NCI-H460 (cell line): ENCODE results near the gene SENP8. TPM values are rescaled to one million over a fixed set of nuclear protein-coding genes. Genes with fewer than 3 reads are reported as not detected.
"Not testable (repeated sequence)": the region's sequence is repeated elsewhere in the genome, so short reads cannot be mapped to it uniquely, and the experiment has no call there.

Experiments
- DNase-seq: peaks from one replicate; pipeline ENCODE4 v3.0.0-alpha.2; 2016; ENCODE audit warnings: low read depth; ENCODE audit errors: extremely low read depth
- polyA plus RNA-seq: library from polyadenylated mRNA; depleted of rRNA; stranded (reverse); fragments of >200 nt; gene quantifications from 2 replicates; pipeline ENCODE4 v1.2.3, GENCODE V29; 2014; cell fraction: nucleus; rRNA removed
- total RNA-seq: library from RNA; depleted of rRNA; stranded (reverse); fragments of >200 nt; shearing (Covaris generic); gene quantifications from 2 replicates; pipeline ENCODE4 v1.2.3, GENCODE V29; 2014; rRNA removed

SENP8 gene
- total RNA-seq = 2.8 and 3.1 TPM in 2 replicates
- polyA plus RNA-seq = 0.70 and 2.3 TPM in 2 replicates

DNA sequence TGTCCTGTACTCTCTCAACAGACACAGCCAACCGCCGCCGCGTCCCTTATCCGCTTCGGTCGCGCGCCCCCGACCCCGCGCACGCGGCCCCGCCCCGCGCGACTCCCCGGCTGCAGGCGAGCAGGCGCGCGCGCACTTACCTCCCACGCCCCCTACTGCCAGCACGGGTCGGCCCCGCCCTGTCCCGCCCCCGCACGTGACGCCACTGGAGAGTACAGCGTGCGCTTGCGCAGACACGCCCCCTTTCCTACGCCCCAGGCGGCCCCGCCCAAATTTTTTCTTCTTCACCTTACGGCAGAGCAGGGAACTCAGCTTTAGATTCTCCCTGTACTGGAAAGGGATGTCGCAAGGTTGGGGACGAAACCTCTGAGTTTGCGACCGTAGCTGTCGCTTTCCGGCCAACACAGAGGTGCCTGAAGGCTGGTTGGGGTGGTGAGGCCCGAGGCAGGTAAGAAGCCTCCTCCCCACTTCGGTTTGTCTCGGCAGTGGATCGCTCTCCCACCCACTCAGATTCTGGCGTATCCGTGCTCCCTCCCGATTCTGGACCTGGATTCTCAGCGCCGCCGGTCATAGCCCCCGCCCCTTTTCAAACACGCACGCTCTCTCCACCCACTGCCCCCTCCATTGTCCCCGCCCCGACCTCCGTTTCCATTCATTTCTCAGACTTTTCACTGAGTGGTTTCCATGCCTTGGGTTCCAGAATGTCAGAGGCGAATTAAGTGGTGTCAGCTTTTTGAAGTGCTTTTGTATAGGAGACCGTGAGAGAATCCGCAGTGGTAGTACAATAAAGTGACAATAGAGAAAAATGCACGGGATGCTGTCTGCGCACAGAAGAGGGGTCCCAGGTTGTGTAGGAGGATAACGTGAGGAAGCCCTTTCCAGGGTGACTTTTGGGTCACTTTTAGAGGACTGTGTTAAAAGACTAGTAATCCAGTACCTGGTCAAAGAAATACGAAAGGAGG, at the start of gene SENP8, which contains the start of gene MYO9A:
Gene SENP8 (plus strand): TSS at position 387 of the 962 bp plus-strand sequence. CDS start 21,221 bp downstream, outside the sequence.
Gene MYO9A (minus strand): TSS at position 134 of the 962 bp plus-strand sequence. CDS start 71,587 bp downstream, outside the sequence.
- peak; percentile 96 for DNase-seq

DNA sequence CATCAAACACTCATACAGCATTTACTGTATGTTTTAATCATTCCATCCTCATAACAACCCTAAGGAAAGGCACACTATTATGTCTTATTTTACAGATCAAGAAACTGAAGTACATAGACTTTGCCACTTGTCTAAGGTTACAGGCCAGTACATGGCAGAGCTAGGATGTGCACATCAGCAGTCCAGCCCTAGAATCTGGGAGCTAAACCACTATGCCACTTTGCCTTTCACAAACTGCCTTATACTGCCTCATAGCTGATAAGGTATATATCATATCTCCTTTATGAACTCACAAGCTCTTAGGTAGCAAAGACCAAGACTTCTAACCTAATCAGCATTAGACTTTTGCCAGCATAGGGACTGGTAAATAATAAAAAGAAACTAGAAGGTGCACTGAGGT, 49.3 kb upstream of the SENP8 start:
- no peak for DNase-seq

DNA sequence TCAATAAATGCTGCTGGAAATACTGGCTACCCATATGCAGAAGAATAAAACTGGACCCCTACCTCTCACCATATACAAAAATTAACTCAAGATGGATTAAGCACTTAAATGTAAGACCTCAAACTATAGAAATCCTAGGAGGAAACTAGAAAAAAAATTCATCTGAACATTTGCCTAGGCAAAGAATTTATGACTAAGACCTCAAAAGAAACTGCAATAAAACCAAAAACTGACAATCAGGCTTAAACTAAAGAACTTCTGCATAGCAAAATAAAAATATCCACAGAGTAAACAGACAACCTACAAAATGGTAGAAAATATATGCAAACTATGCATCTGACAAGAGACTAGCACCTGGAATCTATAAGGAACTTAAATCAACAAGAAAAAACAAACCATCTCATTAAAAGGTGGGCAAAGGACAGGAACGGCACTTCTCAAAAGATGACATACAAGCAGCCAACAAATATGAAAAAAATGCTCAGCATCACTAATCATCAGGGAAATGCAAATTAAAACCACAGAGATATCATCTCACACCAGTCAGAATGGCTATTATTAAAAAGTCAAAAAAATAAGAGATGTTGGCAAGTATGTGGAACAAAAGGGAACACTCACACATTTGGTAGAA, 47.3 kb upstream of the SENP8 start:
- no peak for DNase-seq

DNA sequence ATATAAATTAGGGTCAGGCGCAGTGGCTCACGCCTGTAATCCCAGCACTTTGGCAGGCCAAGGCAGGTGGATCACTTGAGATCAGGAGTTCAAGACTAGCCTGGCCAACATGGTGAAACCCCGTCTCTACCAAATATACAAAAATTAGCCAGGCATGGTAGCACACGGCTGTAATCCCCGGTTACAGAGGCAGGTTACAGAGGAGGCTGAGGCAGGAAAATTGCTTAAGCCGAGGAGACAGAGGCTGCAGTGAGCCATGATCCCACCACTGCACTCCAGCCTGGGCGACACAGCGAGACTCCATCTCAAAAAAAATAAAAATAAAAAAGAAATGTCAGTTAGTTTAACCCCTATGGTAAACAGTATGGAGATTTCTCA, 46.8 kb upstream of the SENP8 start:
- not testable (repeated sequence) for DNase-seq

DNA sequence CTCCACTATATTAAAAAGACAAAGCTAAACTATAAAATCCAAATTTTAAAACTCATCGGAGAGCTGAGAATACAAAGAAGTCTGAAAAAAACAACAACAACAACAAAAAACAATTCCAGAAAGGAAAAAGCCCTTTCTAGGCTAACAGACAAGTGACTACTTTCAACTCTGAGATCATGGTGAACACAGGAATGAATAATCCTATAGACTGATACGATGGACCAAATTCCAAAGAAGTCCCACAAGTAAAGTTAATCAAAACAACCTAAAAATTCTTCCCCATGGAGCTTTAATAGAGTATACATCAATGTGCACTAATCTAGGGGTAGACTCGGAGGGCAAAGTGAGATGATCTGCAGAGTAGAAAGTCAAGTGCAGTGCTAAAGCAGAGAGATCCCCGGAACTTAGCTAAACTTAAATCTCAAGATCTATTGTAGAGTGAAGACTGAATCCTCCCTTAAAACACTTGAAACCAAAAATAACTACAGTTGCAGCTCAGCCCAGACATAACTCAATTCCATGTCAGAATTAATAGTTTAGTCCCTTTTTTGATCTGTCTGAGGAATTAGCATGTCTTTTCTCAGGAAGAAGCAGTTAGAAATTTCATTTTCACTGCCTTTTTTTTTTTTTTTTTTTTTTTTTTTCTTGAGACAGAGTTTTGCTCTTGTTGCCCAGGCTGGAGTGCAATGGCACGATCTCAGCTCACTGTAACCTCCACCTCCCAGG, 43.7 kb upstream of the SENP8 start:
- DNase-seq = no peak

DNA sequence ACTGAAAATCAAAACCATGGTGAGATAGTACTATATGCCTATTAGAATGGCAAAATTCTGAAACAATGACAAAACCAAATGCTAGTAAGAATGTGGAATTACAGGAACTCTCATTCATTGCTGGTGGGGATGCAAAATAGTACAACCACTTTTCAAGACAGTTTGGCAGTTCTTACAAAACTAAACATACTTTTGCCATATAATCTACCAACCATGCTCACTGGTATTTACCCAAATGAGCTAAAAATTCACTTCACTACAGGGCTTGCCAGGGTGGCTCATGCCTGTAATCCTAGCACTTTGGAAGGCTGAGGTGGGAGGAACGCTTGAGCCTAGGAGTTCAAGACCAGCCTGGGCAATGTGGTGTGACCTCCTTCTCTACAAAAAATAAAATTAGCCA, 40.3 kb upstream of the SENP8 start:
- no peak for DNase-seq

DNA sequence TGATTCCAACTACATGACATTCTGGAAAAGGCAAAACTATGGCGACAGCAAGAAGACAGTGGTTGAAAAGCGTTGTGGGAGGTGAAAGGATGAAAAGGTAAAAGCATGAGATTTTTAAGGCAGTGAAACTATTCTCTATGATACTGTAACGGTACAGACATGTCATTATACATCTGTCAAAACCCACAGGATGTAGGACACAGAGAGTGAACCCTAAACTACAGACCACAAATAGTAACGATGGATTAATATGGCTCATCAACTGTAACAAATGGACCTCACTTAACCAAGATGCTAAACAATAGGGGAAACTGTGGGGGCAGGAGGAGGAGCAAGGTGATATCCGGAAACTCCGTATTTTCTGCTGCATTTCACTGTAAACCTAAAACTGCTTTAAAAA, 39.3 kb upstream of the SENP8 start:
- DNase-seq = no peak

DNA sequence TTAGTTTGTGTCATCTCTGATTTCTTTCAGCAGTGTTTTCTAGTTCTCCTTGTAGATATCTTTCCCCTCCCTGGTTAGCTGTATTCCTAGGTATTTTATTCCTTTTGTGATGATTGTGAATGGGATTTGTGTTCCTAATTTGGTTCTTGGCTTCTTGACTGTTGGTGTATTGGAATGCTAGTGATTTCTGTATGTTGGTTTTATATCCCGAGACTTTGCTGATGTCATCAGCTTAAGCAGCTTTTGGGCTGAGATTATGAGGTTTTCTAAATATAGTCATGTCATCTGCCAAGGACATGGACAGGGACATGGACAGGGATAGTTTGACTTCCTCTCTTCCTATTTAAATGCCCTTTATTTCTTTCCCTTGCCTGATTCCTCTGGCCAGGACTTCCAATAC, 36.0 kb upstream of the SENP8 start:
- no peak for DNase-seq

DNA sequence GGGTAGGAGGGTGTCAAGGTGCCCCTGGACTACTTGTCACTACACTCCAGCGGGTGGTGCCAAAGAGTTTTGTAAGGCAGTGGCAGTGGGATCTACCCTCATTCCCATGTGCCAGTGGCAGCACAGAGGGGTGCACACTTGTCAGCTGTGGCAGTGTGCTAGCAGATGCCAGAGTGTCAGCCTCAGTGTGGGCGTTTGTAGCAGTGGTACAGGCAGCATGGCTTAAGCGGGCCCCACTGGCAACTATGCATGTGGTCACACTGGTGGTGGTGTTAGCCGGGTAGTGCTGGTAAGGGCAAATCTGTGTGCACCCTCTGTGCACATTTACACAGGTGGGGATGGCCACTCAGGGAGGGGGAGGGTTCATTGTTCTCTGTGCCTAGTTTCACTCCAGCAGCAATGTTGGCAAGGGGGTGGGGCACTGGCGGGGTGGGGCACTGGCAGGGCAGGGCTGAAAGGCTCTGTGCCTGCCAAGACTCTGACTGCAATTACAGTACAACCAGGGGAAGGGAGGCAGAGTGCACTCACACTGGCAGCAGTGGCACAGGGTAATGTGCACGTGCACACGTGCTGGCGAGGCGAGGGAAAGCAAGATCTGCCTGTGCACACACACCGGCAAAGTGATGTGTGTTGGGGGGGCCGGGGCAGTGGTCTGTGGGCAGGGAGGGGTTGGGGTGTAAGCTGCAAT, 32.0 kb upstream of the SENP8 start:
- no peak for DNase-seq

DNA sequence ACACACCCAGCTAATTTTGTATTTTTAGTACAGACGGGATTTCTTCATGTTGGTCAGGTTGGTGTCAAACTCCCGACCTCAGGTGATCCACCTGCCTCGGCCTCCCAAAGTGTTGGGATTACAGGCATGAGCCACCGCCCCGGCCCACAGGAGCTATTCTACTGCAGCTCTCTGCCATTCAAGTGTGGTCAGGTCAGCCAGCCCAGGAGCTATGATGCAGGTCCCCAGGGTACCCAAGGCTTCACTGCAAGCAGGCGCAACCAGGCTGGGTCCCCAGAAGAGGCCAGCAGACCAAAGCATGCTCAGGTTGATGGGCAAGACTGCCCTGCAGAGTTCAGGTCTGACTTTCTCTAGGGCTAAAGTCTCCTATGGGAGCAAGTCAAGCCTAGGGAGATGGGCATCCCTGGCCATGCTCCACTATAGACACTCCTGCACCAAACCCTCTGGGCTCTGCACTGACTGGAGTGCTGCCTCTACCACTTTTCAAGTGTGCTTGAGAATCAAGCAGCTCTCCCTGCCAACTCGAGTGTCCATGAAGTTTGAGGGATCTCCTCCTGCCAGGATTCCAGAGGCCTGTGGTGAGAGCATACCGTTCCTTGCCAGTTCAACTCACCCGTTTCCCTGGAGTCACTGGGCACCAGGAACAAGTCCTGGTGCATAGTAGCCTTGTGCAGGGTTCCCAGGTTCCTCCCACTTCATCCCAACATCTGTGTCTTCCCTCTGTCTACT, 31.1 kb upstream of the SENP8 start:
- DNase-seq = no peak

DNA sequence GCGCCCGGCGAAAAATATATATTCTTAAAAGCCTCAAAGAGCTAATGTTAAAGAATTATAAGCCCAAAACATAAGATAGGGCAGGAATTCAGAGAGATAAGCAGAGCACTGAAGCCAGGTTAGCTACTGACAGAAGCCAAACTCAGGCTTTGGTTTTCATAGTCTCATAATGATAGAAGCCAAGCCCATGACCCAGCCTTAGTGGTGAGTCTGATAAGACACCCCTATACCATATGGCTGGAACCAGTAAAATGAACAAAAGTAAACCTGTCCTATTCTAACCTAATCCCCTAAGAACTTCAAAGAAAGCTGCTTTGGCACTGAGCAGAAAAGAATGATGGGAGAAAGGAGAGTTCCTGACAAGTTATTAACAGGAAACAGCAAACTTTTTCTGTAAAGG, 26.2 kb upstream of the SENP8 start:
- DNase-seq = no peak

DNA sequence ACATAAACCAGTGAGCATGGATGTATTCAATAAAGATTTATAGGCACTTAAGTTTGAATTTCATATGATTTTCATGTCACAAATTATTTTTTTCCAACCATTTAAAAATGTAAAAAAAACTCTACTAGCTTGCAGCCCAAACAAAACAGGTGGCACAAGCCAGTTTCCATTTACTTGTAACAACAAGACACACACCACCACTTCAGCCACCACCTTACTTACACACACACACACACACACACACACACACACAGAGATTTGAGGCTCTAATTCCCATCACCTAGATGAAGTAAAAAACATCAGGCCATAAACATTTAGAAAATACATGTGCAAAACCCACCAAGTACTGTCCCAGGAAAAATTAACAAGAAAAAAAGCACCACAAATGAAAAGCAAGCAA, 25.5 kb upstream of the SENP8 start:
- no peak for DNase-seq

DNA sequence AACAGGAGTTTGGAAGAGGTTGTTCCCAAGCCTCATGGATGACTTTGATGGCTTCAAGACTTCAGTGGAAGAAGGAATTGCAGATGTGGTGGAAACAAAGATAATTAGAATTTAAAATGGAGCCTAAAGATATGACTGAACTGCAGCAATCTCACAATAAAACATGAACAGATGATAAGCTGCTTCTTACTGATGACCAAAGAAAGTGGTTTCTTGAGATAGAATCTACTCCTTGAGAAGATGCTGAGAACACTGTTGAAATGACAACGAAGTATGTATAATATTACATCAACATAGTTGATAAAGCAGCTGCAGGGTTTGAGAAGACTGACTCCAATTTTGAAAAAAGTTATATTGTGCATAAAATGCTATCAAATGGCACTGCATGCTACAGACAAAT, 21.4 kb upstream of the SENP8 start:
- DNase-seq = no peak

DNA sequence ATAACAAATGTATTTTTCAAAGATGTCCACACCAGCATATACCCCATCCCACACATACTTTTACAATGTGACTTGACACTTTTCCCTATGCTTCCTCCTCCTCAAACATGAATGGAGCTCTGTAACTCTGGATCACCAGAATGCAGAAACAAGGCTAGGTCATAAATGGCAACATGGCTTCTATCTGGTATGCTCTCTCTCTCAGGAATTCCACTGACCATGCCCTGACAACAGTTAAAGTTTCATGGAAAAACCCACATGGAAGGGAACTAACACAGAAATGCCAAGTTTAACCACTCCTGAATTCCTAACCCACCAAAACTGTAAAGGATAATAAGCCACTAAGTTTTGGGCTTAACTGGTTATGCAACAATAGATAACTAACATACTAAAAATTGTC, 20.2 kb upstream of the SENP8 start:
- no peak for DNase-seq

DNA sequence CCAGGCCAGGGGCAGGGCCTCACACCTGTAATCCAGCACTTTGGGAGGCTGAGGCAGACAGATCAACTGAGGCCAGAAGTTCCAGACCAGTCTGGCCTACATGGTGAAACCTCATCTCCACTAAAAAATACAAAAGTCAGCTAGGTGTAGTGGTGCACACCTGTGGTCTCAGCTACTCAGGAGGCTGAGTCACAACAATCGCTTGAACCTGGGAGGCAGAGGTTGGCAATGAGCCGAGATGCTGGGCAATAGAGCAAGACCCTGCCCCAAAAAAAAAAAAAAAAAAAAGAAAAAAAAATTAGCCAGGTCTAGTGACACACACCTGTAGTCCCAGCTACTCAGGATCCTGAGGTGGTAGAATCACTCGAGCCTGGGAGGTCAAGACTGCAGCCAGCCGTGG, 19.0 kb upstream of the SENP8 start:
- DNase-seq = no peak

DNA sequence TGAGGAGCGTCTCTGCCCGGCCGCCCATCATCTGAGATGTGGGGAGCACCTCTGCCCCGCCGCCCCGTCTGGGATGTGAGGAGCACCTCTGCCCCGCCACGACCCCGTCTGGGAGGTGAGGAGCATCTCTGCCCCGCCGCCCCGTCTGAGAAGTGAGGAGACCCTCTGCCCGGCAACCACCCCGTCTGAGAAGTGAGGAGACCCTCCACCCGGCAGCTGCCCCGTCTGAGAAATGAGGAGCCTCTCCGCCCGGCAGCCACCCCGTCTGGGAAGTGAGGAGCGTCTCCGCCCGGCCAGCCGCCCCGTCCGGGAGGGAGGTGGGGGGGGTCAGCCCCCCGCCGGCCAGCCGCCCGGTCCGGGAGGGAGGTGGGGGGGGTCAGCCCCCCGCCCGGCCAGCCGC, 17.7 kb upstream of the SENP8 start:
- not testable (repeated sequence) for DNase-seq

DNA sequence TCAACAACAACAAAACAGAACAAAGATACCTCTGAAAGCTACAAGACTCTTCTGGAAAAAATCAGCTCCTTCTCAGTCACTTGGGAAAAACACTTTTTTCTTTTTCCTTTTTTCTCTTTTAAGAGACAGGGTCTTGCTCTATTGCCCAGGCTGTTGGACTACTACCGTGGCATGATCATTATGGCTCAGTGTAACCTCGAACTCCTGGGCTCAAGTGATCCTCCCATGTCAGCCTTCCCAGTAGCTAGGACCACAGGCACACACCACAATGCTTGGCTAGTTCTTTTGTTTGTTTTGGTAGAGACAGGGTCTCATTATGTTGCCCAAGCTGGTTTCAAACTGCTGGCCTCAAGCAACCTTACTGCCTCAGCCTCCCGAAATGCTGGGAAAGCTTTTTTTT, 13.1 kb upstream of the SENP8 start:
- DNase-seq = no peak

DNA sequence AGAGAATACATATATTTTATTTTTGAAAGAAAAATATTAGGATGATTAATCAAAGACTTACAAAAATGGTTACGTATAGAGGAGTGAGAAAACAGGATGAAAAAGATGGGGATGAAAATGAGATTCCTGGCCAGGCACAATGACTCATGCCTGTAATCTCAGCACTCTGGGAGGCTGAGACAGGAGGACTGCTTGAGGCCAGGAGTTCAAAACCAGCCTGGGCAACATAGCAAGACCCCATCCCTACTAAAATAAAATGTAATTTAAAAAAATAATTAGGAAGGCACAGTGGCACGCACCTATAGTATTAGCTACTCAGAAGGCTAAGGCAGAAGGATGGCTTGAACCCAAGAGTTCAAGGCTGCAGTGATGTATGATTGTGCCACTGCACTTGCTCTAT, 12.1 kb upstream of the SENP8 start:
- DNase-seq = no peak

DNA sequence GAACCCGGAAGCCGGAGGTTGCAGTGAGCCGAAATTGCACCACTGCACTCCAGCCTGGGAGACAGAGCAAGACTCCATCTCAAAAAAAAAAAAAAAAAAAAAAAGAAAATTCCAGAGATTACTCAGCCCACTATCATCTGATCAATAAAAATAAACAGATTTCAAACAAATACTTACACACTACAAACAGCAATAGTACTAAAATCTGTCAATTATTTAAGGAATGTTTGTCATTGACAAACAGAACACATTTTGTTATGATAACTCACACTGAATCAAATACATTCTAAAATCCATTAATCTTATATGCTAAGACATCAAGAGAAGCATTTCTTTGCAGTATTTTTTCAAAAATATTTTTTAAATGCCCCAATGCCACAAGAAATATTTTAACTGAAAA, 7.8 kb upstream of the SENP8 start:
- DNase-seq = no peak

DNA sequence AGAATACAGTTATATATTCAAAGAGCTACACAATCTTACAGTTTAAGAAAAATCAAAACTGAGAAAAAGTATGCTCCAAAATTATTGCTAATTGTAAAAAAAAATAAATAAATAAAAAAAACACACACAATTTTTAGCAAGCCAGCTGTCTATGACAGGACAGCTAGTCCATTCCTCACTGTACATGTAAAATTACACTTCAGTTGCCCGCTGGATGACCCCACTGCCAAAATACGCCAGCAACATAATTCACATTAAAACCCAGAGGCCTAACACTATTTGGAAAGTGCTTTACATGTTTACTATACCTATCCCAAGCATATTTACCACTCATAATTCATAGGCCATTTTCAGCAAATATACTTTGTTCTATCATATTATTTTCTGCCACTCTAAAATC, 6.1 kb upstream of the SENP8 start:
- DNase-seq = no peak
